ENCODE data around the gene PHACTR2.

- TF ChIP-seq, protein P1, sequence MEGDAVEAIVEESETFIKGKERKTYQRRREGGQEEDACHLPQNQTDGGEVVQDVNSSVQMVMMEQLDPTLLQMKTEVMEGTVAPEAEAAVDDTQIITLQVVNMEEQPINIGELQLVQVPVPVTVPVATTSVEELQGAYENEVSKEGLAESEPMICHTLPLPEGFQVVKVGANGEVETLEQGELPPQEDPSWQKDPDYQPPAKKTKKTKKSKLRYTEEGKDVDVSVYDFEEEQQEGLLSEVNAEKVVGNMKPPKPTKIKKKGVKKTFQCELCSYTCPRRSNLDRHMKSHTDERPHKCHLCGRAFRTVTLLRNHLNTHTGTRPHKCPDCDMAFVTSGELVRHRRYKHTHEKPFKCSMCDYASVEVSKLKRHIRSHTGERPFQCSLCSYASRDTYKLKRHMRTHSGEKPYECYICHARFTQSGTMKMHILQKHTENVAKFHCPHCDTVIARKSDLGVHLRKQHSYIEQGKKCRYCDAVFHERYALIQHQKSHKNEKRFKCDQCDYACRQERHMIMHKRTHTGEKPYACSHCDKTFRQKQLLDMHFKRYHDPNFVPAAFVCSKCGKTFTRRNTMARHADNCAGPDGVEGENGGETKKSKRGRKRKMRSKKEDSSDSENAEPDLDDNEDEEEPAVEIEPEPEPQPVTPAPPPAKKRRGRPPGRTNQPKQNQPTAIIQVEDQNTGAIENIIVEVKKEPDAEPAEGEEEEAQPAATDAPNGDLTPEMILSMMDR (IDR thresholded peaks at IDR 0.05), result no peak
- TF ChIP-seq POLR2A (IDR thresholded peaks at IDR 0.05), result no peak
Observed at GRCh38 chr6:143656026-143656425, 21.7 kb upstream of the PHACTR2 start.
